Panc1 (cell line): ENCODE data around the gene EDN2. TPM values are rescaled to one million over a fixed set of nuclear protein-coding genes. Genes with fewer than 3 reads are reported as not detected.

Experiments
- ATAC-seq: fragments of 200-7000 bp; cut with Tn5 transposase; 2 replicates; pipeline ENCODE4 v1.9.1; 2020; ENCODE audit warnings: mild to moderate bottlenecking, moderate library complexity
- BruUV-seq: library from RNA; stranded (reverse); fragments of 400-500 nt; replicated peaks from 2 replicates; lab custom pipeline; 2021; lab: Mats Ljungman, UMichigan
- CTCF ChIA-PET: fragments of 300-600 bp; sonication (Branson Sonifier 250); formaldehyde crosslinking; loops from one replicate; lab custom pipeline; 2022; ENCODE audit warnings: antibody characterized with exemption; lab: Charles Lee
- POLR2A ChIA-PET: fragments of 300-600 bp; sonication (Branson Sonifier 250); formaldehyde crosslinking; loops from one replicate; lab custom pipeline; 2022; ENCODE audit warnings: antibody characterized with exemption; lab: Charles Lee
- DNase-seq: peaks from one replicate; pipeline ENCODE4 v3.0.0-alpha.2; 2010; ENCODE audit warnings: low read depth, low spot score
- H3K27ac ChIP-seq: 2 replicates; pipeline ENCODE4 v1.5.1; 2011; ENCODE audit warnings: mild to moderate bottlenecking, low read length, inconsistent platforms
- H3K27me3 ChIP-seq: fragments of 200-500 bp; sonication (Bioruptor generic); 2 replicates; pipeline ENCODE4 v1.6.0; 2014; ENCODE audit warnings: low read length, inconsistent platforms; ENCODE audit not compliant: control insufficient read depth, insufficient read depth
- H3K36me3 ChIP-seq: fragments of 200-500 bp; sonication (Bioruptor generic); 2 replicates; pipeline ENCODE4 v1.5.1; 2014; ENCODE audit warnings: inconsistent platforms, mild to moderate bottlenecking, low read length, moderate library complexity; ENCODE audit not compliant: control insufficient read depth, insufficient read depth
- H3K4me1 ChIP-seq: 2 replicates; pipeline ENCODE4 v1.5.1; 2011; ENCODE audit warnings: inconsistent platforms, mild to moderate bottlenecking, low read length, moderate library complexity; ENCODE audit not compliant: control insufficient read depth, insufficient read depth
- H3K4me3 ChIP-seq, 2 experiments: 2 replicates each; pipeline ENCODE4 v1.5.1; 2011 to 2012; ENCODE audit warnings: low read depth in 2 of 2, low read length in 2 of 2, mild to moderate bottlenecking in 2 of 2, inconsistent platforms in 1 of 2, moderate library complexity in 1 of 2
- H3K9me3 ChIP-seq: fragments of 200-500 bp; sonication (Bioruptor generic); 2 replicates; pipeline ENCODE4 v1.5.1; 2014; ENCODE audit warnings: low read depth, mild to moderate bottlenecking, inconsistent platforms, low read length, moderate library complexity; ENCODE audit not compliant: control insufficient read depth, insufficient read depth
- CTCF ChIP-seq: fragments of 450-650 bp; IDR thresholded peaks from 2 replicates; pipeline ENCODE4 v1.5.1; 2017; ENCODE audit warnings: mild to moderate bottlenecking
- POLR2AphosphoS5 ChIP-seq: IDR thresholded peaks from 2 replicates; pipeline ENCODE4 v1.6.1; 2012; ENCODE audit warnings: mild to moderate bottlenecking, low read depth, low read length, moderate library complexity
- REST ChIP-seq, 2 experiments: IDR thresholded peaks; 2 replicates each; pipeline ENCODE4 v1.6.1; 2011 to 2012; ENCODE audit warnings: low read depth in 2 of 2, control low read depth in 1 of 2, low read length in 1 of 2, mild to moderate bottlenecking in 1 of 2, moderate library complexity in 1 of 2; ENCODE audit not compliant: insufficient read depth in 1 of 2
- SIN3A ChIP-seq: IDR thresholded peaks from 2 replicates; pipeline ENCODE4 v1.6.1; 2012; ENCODE audit warnings: low read depth, mild to moderate bottlenecking, low read length, moderate library complexity, borderline replicate concordance; ENCODE audit not compliant: insufficient read depth
- TCF7L2 ChIP-seq: IDR thresholded peaks from 2 replicates; pipeline ENCODE4 v1.6.1; 2011; ENCODE audit warnings: mild to moderate bottlenecking, low read depth, low read length, inconsistent platforms
- in situ Hi-C: cut with HindIII; loops from 2 replicates; pipeline ENCODE4 v1.10.0; 2016; ENCODE audit warnings: low sequenced_read_pairs, low pct_unique_long_range_greater_than_20kb
- intact Hi-C: fragments of 100-400 bp; cut with micrococcal nuclease; formaldehyde crosslinking; loops from one replicate; pipeline ENCODE4 v1.10.0; 2022; ENCODE audit not compliant: unreplicated experiment
- total RNA-seq: library from RNA; stranded (reverse); gene quantifications from one replicate; pipeline ENCODE4 v1.2.1, GENCODE V29; 2021; ENCODE audit not compliant: unreplicated experiment

Gene EDN2
- total RNA-seq, 1 experiment from 2014 or later: not detected

GRCh38 chr1:41516168-41517061 lies 31.9 kb upstream of the EDN2 start:
- POLR2A ChIA-PET: no interaction called here
- H3K4me1 ChIP-seq: peaks cover 9% of the 10 kb centered on the region
- no TSS peak for BruUV-seq
- H3K36me3 ChIP-seq: no peaks in the 10 kb centered on the region
- DNase-seq: no peak
- TF ChIP-seq TCF7L2 (no peak), REST (IDR thresholded peaks at IDR 0.05; ENCODE audit: insufficient read depth in 1 of 2, low read depth in 2 of 2, low read length in 1 of 2) (peak; percentile 68 to 89), CTCF (peak; percentile 96)
- no peaks in the 10 kb centered on the region for H3K27me3 ChIP-seq
- H3K27ac ChIP-seq: no peak overlapping the region
- H3K9me3 ChIP-seq: no peaks in the 10 kb centered on the region
- intact Hi-C loops (no loop called here), in situ Hi-C loops (no loop called here)
- CTCF ChIA-PET: interaction anchor here (0.6 to 1.5 kb wide), 3 partner anchors 57 to 304 kb away, joined by 3 to 6 read pairs (median 3); no protein-coding TSS in a partner anchor
- peak; percentile 94 for ATAC-seq
- H3K4me3 ChIP-seq: peak overlapping the region; percentile 18 to 52

- intact Hi-C loops: no loop called here
- DNase-seq: no peak
- no peak for TF ChIP-seq CTCF
- TF ChIP-seq REST (IDR thresholded peaks at IDR 0.05; ENCODE audit: insufficient read depth in 1 of 2, low read depth in 2 of 2, low read length in 1 of 2): no peak
- TF ChIP-seq POLR2AphosphoS5: no peak
- TF ChIP-seq TCF7L2: no peak
- TF ChIP-seq SIN3A: no peak
- in situ Hi-C loops: no loop called here
- Histone ChIP-seq H3K4me3 (no peak overlapping the region; a peak in 1 of 4 replicates), H3K27me3 (no peaks in the 10 kb centered on the region), H3K36me3 (no peaks in the 10 kb centered on the region), H3K27ac (peak overlapping the region; percentile 34; the same call in 1 of the 2 replicates), H3K4me1 (peaks cover 9% of the 10 kb centered on the region), H3K9me3 (no peaks in the 10 kb centered on the region)
- no peak for ATAC-seq
- ChIA-PET POLR2A (no interaction called here), CTCF (interaction anchor here (0.6 to 1.5 kb wide), 3 partner anchors 58 to 305 kb away, joined by 3 to 6 read pairs (median 3); no protein-coding TSS in a partner anchor)
- no TSS peak for BruUV-seq
Observed at GRCh38 chr1:41515778-41516167, 31.3 kb upstream of the EDN2 start.
